ENCODE results near the gene CD55.
A peak's percentile ranks its signal among the peaks of the same experiment; 100 is the strongest.

The CD55 gene

DNA sequence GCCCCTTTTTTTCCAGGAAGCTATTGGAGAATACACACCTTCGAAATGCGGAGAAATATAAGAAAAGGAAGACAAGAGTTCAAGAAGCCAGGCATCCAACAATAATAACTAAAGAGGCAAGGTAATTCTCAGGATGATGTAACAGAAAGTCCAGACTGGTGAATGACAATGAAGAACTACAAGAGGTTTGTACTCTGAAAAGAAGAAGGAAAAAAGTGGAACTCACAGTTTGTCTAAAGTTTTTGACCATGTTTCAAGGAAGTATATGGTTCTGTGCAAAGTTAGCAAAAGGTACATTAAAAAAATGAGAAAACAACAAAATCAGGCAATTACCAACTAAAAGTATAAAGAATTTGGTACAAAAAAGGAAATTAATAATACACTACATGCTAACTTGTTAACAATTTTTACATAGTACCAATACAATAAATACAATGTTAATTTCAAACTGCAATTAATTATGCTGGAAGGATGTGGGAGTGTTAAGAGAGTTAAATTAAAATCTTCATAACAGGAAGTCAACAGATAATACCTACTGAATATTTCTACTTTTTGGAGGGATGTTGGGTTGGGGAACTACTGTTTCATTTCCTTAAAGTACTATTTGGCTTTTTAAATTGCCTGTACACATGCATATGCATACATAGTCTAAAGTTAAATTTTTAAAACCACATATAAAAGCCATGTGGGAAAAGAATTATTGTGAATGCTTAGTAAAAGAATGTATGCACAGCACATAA, 12.9 kb upstream of the CD55 start:
- ChIA-PET POLR2A (no interaction called here), CTCF (interaction anchor here (1.4 kb wide), 1 partner anchor 97 kb away, joined by 5 read pairs; no protein-coding TSS in a partner anchor)
- no peak overlapping the region for H3K4me3 ChIP-seq (ENCODE audit: low read depth, low read length)
- DNase-seq (ENCODE audit: low read depth, low spot score) = no peak
- TF ChIP-seq, protein P1, sequence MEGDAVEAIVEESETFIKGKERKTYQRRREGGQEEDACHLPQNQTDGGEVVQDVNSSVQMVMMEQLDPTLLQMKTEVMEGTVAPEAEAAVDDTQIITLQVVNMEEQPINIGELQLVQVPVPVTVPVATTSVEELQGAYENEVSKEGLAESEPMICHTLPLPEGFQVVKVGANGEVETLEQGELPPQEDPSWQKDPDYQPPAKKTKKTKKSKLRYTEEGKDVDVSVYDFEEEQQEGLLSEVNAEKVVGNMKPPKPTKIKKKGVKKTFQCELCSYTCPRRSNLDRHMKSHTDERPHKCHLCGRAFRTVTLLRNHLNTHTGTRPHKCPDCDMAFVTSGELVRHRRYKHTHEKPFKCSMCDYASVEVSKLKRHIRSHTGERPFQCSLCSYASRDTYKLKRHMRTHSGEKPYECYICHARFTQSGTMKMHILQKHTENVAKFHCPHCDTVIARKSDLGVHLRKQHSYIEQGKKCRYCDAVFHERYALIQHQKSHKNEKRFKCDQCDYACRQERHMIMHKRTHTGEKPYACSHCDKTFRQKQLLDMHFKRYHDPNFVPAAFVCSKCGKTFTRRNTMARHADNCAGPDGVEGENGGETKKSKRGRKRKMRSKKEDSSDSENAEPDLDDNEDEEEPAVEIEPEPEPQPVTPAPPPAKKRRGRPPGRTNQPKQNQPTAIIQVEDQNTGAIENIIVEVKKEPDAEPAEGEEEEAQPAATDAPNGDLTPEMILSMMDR (IDR thresholded peaks at IDR 0.05; ENCODE audit: insufficient read depth, low read length, missing control alignments) = no peak

DNA sequence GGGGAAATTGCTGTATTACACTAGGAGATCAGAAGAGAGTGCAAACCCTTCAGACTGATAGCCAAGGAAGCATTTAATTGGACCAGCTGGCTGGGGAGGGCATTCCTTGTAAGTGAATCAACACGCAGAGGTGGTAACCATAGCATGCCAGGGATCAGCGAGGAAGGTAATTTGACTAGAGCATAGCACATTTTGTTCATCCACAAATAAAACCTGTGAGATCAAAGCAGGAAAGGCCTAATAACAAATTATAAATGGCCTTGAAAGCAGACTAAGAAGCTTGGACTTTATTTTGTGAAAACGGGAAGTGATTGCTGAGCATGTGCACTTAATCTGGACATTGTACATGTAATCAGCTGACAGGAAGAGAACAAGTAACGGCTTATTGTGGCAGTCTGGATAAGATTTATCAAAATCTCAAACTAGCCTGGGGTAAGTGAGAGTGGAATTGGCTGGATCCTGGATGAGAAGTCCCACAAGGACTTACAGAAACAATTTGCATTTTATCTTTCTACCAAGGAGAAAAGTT, 11.7 kb upstream of the CD55 start:
- no peak overlapping the region for H3K4me3 ChIP-seq (ENCODE audit: low read depth, low read length)
- ChIA-PET POLR2A (no interaction called here), CTCF (interaction anchor here (1.4 kb wide), 2 partner anchors 10 to 95 kb away, joined by 3 to 5 read pairs; no protein-coding TSS in a partner anchor)
- DNase-seq (ENCODE audit: low read depth, low spot score) = peak; percentile 57
- TF ChIP-seq, protein P1 (IDR thresholded peaks at IDR 0.05; ENCODE audit: insufficient read depth, low read length, missing control alignments) = no peak

DNA sequence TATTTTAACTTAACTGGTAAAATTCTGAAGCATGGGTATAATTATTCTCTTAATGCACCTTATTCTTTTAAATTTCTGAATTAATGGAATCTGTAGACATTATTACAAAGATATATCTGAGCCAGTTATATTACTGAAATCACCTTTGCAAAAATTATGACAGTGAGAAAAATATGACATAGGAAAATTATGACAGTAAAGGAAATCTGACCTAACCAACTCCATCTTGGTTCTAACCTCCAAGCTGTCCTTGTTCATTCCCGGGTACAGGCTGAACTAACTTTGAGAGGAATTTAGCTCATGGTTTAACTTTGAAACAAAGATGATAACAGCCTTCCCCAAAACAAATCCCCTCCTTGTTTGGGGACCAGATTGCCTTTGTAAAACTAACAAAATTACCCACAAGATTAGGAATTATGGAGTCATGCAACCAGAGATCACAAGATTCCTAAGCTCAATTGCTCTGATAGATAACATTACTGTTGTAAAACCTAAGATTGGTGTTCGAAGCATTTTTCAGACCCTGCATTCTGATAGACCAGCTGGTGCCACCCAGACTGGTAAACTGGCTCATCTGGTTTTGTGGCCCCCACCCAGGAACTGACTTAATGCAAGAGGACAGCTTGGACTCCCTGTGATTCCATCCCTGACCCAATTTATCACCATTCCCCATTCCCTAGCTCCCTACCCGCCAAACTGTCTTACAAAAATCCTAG, 9.4 kb upstream of the CD55 start:
- POLR2A ChIA-PET = interaction anchor here (1.1 kb wide), 1 partner anchor 10 kb away, joined by 3 read pairs; the partner anchor contains the start of gene CD55
- no peak overlapping the region for H3K4me3 ChIP-seq (ENCODE audit: low read depth, low read length)
- TF ChIP-seq, protein P1 (IDR thresholded peaks at IDR 0.05; ENCODE audit: insufficient read depth, low read length, missing control alignments) = no peak
- CTCF ChIA-PET = interaction anchor here (1.2 to 1.5 kb wide), 2 partner anchors 10 to 53 kb away, joined by 4 read pairs; partner anchors contain the start of gene CD55
- DNase-seq (ENCODE audit: low read depth, low spot score) = no peak

DNA sequence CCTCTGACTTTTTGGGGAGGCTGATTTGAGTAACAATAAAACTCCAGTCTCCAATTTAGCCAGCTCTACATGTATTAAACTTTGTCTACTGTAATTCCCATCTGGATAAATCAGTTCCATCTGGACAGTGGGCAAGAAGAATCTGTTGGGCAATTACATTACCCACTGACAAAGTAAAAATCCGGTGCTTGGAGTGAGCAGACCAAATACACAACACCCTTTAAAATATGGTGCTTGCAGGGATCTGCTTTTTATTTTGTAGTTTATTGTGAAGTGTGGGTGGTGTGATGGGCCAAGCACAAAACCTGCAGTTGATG, 8.9 kb upstream of the CD55 start:
- POLR2A ChIA-PET = interaction anchor here (1.1 kb wide), 1 partner anchor 9 kb away, joined by 3 read pairs; the partner anchor contains the start of gene CD55
- DNase-seq (ENCODE audit: low read depth, low spot score) = no peak
- CTCF ChIA-PET = interaction anchor here (1.2 to 1.5 kb wide), 2 partner anchors 9 to 53 kb away, joined by 4 read pairs; partner anchors contain the start of gene CD55
- TF ChIP-seq, protein P1 (IDR thresholded peaks at IDR 0.05; ENCODE audit: insufficient read depth, low read length, missing control alignments) = no peak
- H3K4me3 ChIP-seq (ENCODE audit: low read depth, low read length) = no peak overlapping the region

DNA sequence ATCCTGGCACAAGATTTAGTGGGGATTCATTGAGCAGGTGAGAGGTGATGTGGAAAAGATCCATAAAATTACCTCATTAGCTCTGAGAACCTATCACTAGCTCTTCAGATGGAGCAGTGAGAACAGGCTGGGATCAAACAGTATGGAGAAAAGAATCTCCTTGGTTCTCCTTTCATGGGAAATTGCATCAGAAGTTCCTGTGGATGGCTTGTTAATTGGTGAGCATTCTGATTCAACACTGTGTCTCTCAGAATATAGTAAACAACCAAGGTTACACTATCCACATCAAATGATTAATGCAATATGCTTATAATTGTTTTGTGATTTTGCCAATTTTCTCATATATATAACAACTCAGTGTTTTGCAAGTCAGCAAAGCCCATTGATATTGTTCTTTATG, 8.3 kb upstream of the CD55 start:
- no peak overlapping the region for H3K4me3 ChIP-seq (ENCODE audit: low read depth, low read length)
- ChIA-PET POLR2A (interaction anchor here (1.1 kb wide), 1 partner anchor 9 kb away, joined by 3 read pairs; the partner anchor contains the start of gene CD55), CTCF (interaction anchor here (1.5 kb wide), 1 partner anchor 54 kb away, joined by 4 read pairs; no protein-coding TSS in a partner anchor)
- TF ChIP-seq, protein P1 (IDR thresholded peaks at IDR 0.05; ENCODE audit: insufficient read depth, low read length, missing control alignments) = no peak
- no peak for DNase-seq (ENCODE audit: low read depth, low spot score)

DNA sequence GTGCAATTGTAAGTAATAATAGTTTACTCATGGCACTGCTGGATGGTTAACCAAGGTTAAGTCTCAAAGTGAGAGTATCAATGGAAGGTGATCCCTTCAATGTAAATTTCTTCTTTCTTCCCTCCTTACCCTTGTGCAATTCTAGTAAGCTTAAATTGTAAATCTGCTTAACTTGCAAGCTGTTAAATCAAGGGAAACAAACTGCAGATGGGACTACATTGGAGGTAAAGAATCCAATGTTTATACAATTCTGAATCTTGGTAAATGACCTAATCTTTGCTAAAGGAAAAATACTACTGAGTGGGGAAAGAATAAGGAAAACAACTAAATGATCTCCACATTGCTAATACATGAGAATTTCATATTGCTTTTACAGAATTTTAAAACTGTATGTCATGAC, 6.7 kb upstream of the CD55 start:
- POLR2A ChIA-PET = no interaction called here
- CTCF ChIA-PET = no interaction called here
- DNase-seq (ENCODE audit: low read depth, low spot score) = no peak
- TF ChIP-seq, protein P1 (IDR thresholded peaks at IDR 0.05; ENCODE audit: insufficient read depth, low read length, missing control alignments) = no peak
- H3K4me3 ChIP-seq (ENCODE audit: low read depth, low read length) = no peak overlapping the region

All from AG04449 (cell line).